H1 (cell line): ENCODE measurements around the gene CDCA5. TPM values are rescaled to one million over a fixed set of nuclear protein-coding genes. Genes with fewer than 3 reads are reported as not detected.

Source experiments
- CTCF ChIA-PET: fragments of 300-600 bp; sonication (Branson Sonifier 250); formaldehyde crosslinking; loops from one replicate; lab custom pipeline; 2021; ENCODE audit not compliant: partially characterized antibody; lab: Charles Lee
- POLR2A ChIA-PET: fragments of 300-600 bp; sonication (Branson Sonifier 250); formaldehyde crosslinking; loops from one replicate; lab custom pipeline; 2021; ENCODE audit warnings: inconsistent platforms; ENCODE audit not compliant: partially characterized antibody; lab: Charles Lee
- DNase-seq, 2 experiments: peaks; one replicate each; pipeline versions ENCODE4 v3.0.0 to v3.0.0-alpha.2; 2010 to 2022; ENCODE audit warnings: low spot score in 2 of 2, low read depth in 1 of 2, mixed read lengths in 1 of 2
- FAIRE-seq: peaks from 2 replicates; lab custom pipeline; 2011; peaks lifted over from hg19 to GRCh38; lab: Jason Lieb, UNC
- H2AFZ ChIP-seq: 2 replicates; pipeline ENCODE4 v1.8.1; 2012; ENCODE audit warnings: low read length, inconsistent platforms
- H2AK5ac ChIP-seq: 2 replicates; pipeline ENCODE4 v1.6.1; 2013; ENCODE audit warnings: low read depth, low read length
- H2BK120ac ChIP-seq: replicated peaks from 2 replicates; pipeline ENCODE3; 2013; ENCODE audit warnings: low read depth, low read length, inconsistent platforms
- H2BK12ac ChIP-seq: 2 replicates; pipeline ENCODE4 v1.6.1; 2013; ENCODE audit warnings: low read depth, low read length
- H2BK15ac ChIP-seq: 2 replicates; pipeline ENCODE4 v1.6.1; 2013; ENCODE audit warnings: low read length
- H2BK20ac ChIP-seq: 2 replicates; pipeline ENCODE4 v1.6.1; 2013; ENCODE audit warnings: low read length
- H2BK5ac ChIP-seq: 2 replicates; pipeline ENCODE4 v1.6.1; 2013; ENCODE audit warnings: low read depth, low read length
- H3K14ac ChIP-seq: 2 replicates; pipeline ENCODE4 v1.6.1; 2013; ENCODE audit warnings: inconsistent platforms; ENCODE audit not compliant: insufficient read length
- H3K18ac ChIP-seq: 2 replicates; pipeline ENCODE4 v1.6.1; 2013; ENCODE audit warnings: low read length; ENCODE audit errors: extremely low read depth
- H3K23ac ChIP-seq: 2 replicates; pipeline ENCODE4 v1.6.1; 2013; ENCODE audit warnings: inconsistent platforms; ENCODE audit not compliant: insufficient read length
- H3K23me2 ChIP-seq: 2 replicates; pipeline ENCODE4 v1.6.1; 2013; ENCODE audit warnings: low read depth, low read length
- H3K27ac ChIP-seq: 2 replicates; pipeline ENCODE4 v1.6.1; 2011; ENCODE audit warnings: low read depth, low read length, inconsistent platforms
- H3K27me3 ChIP-seq, 4 experiments: replicated peaks in 1 of 4; 1 replicate in 1 of 4; 2 replicates in 3 of 4; pipeline versions ENCODE4 v1.6.1 to v1.8.1; 2011 to 2013; ENCODE audit warnings: low read length in 3 of 4, mild to moderate bottlenecking in 3 of 4, inconsistent platforms in 2 of 4, mixed read lengths in 2 of 4, moderate library complexity in 1 of 4; ENCODE audit not compliant: control insufficient read depth in 3 of 4, insufficient read depth in 3 of 4; ENCODE audit errors: extremely low read depth in 1 of 4
- H3K36me3 ChIP-seq, 4 experiments: 2 replicates each; pipeline versions ENCODE4 v1.6.1 to v1.8.1; 2011 to 2013; ENCODE audit warnings: mild to moderate bottlenecking in 4 of 4, low read length in 3 of 4, moderate library complexity in 2 of 4, control low read depth in 1 of 4, inconsistent platforms in 1 of 4; ENCODE audit not compliant: insufficient read depth in 4 of 4, control insufficient read depth in 2 of 4
- H3K4ac ChIP-seq: replicated peaks from 2 replicates; pipeline ENCODE3; 2013; ENCODE audit warnings: low read length, low read depth, mixed read lengths, inconsistent platforms; ENCODE audit not compliant: insufficient read length
- H3K4me1 ChIP-seq, 4 experiments: replicated peaks in 1 of 4; 1 replicate in 1 of 4; 2 replicates in 3 of 4; pipeline versions ENCODE4 v1.6.1 to v1.8.1; 2011 to 2013; ENCODE audit warnings: low read length in 3 of 4, inconsistent platforms in 2 of 4, mixed read lengths in 1 of 4; ENCODE audit not compliant: insufficient read depth in 4 of 4, control insufficient read depth in 3 of 4
- H3K4me2 ChIP-seq, 2 experiments: 2 replicates each; pipeline versions ENCODE4 v1.6.1 to v1.8.1; 2011 to 2013; ENCODE audit warnings: low read depth in 2 of 2, low read length in 2 of 2, control low read depth in 1 of 2, inconsistent platforms in 1 of 2, mild to moderate bottlenecking in 1 of 2; ENCODE audit not compliant: insufficient read depth in 1 of 2
- H3K4me3 ChIP-seq, 4 experiments: fragments of 200-600, 300-600 bp in 1 of 4; sonication (generic), shearing (Covaris generic), sonication (Bioruptor Twin) in 1 of 4; 2 replicates each; pipeline versions ENCODE4 v1.5.1 to v1.8.1; 2011 to 2016; ENCODE audit warnings: low read length in 4 of 4, low read depth in 3 of 4, control low read depth in 2 of 4, inconsistent platforms in 2 of 4, mild to moderate bottlenecking in 2 of 4, mixed read lengths in 1 of 4, moderate library complexity in 1 of 4; ENCODE audit not compliant: insufficient read depth in 2 of 4; ENCODE audit errors: extremely low read depth in 1 of 4
- H3K56ac ChIP-seq: replicated peaks from 2 replicates; pipeline ENCODE3; 2013; ENCODE audit warnings: low read depth, mild to moderate bottlenecking, mixed read lengths, low read length, inconsistent platforms; ENCODE audit not compliant: insufficient read length
- H3K79me1 ChIP-seq: 2 replicates; pipeline ENCODE4 v1.6.1; 2013; ENCODE audit warnings: low read depth, low read length, control low read depth
- H3K79me2 ChIP-seq, 2 experiments: 2 replicates each; pipeline versions ENCODE4 v1.6.1 to v1.8.1; 2012 to 2013; ENCODE audit warnings: low read length in 2 of 2, mild to moderate bottlenecking in 2 of 2, inconsistent platforms in 1 of 2; ENCODE audit not compliant: insufficient read depth in 2 of 2, control insufficient read depth in 1 of 2
- H3K9ac ChIP-seq, 4 experiments: replicated peaks in 1 of 4; 1 replicate in 1 of 4; 2 replicates in 3 of 4; pipeline versions ENCODE4 v1.6.1 to v1.8.1; 2011 to 2013; ENCODE audit warnings: low read depth in 3 of 4, low read length in 3 of 4, control low read depth in 2 of 4, mild to moderate bottlenecking in 2 of 4, moderate library complexity in 2 of 4, inconsistent platforms in 1 of 4; ENCODE audit errors: extremely low read depth in 1 of 4
- H3K9me3 ChIP-seq, 2 experiments: 2 replicates each; pipeline versions ENCODE4 v1.6.1 to v1.8.1; 2012 to 2013; ENCODE audit warnings: mild to moderate bottlenecking in 2 of 2, moderate library complexity in 2 of 2, control low read depth in 1 of 2, inconsistent platforms in 1 of 2, low read depth in 1 of 2, low read length in 1 of 2, mixed read lengths in 1 of 2; ENCODE audit not compliant: insufficient read depth in 2 of 2
- H4K20me1 ChIP-seq, 2 experiments: replicated peaks in 1 of 2; 2 replicates each; pipeline versions ENCODE3 to v1.8.1; 2011 to 2013; ENCODE audit warnings: inconsistent platforms in 2 of 2, low read length in 2 of 2, mild to moderate bottlenecking in 1 of 2; ENCODE audit not compliant: insufficient read depth in 2 of 2, control insufficient read depth in 1 of 2
- H4K5ac ChIP-seq: 2 replicates; pipeline ENCODE4 v1.6.1; 2013; ENCODE audit warnings: low read length, low read depth, mixed read lengths, inconsistent platforms; ENCODE audit not compliant: insufficient read length
- H4K8ac ChIP-seq: 2 replicates; pipeline ENCODE4 v1.8.0; 2013; ENCODE audit warnings: mild to moderate bottlenecking, moderate library complexity, low read length, inconsistent platforms; ENCODE audit not compliant: insufficient read depth; ENCODE audit errors: extremely low read depth
- H4K91ac ChIP-seq: replicated peaks from 2 replicates; pipeline ENCODE3; 2013; ENCODE audit warnings: low read length, mixed read lengths, inconsistent platforms; ENCODE audit not compliant: insufficient read length
- BRCA1 ChIP-seq: IDR thresholded peaks from 2 replicates; pipeline ENCODE4 v1.6.1; 2012; ENCODE audit warnings: low read depth, low read length, improper control_type of control experiment
- CREB1 ChIP-seq: IDR thresholded peaks from 2 replicates; pipeline ENCODE4 v1.6.1; 2012; ENCODE audit warnings: inconsistent platforms
- CTBP2 ChIP-seq: IDR thresholded peaks from 2 replicates; pipeline ENCODE4 v1.7.0; 2011; ENCODE audit warnings: borderline replicate concordance, mild to moderate bottlenecking, moderate library complexity, mixed read lengths, low read length; ENCODE audit not compliant: insufficient read depth, insufficient read length
- GABPA ChIP-seq: IDR thresholded peaks from 2 replicates; pipeline ENCODE4 v1.6.1; 2011; ENCODE audit warnings: mild to moderate bottlenecking, low read length, moderate library complexity, borderline replicate concordance; ENCODE audit not compliant: insufficient read depth
- JUN ChIP-seq: IDR thresholded peaks from 2 replicates; pipeline ENCODE4 v1.6.1; 2011; ENCODE audit warnings: low read depth, mild to moderate bottlenecking, improper control_type of control experiment, low read length
- JUND ChIP-seq: IDR thresholded peaks from 2 replicates; pipeline ENCODE4 v1.6.1; 2011; ENCODE audit warnings: mild to moderate bottlenecking, improper control_type of control experiment, low read length
- KDM1A ChIP-seq: fragments of 200-600, 300-600 bp; sonication (generic); IDR thresholded peaks from 2 replicates; pipeline ENCODE4 v1.7.1; 2016; ENCODE audit warnings: mild to moderate bottlenecking, low read length, borderline replicate concordance
- NRF1 ChIP-seq: IDR thresholded peaks from 2 replicates; pipeline ENCODE4 v1.6.1; 2011; ENCODE audit warnings: mild to moderate bottlenecking, low read depth, low read length, improper control_type of control experiment
- POLR2A ChIP-seq, 2 experiments: IDR thresholded peaks; 1 replicate in 1 of 2; 2 replicates in 1 of 2; pipeline ENCODE4 v1.6.1; 2011; ENCODE audit warnings: low read depth in 2 of 2, low read length in 2 of 2, mild to moderate bottlenecking in 2 of 2; ENCODE audit errors: control extremely low read depth in 1 of 2
- SIX5 ChIP-seq: IDR thresholded peaks from 2 replicates; pipeline ENCODE4 v1.6.1; 2011; ENCODE audit warnings: mild to moderate bottlenecking, low read depth, low read length
- SP2 ChIP-seq: IDR thresholded peaks from 2 replicates; pipeline ENCODE4 v1.6.1; 2012; ENCODE audit warnings: mild to moderate bottlenecking, low read length, inconsistent platforms
- SRF ChIP-seq: IDR thresholded peaks from 2 replicates; pipeline ENCODE4 v1.6.1; 2011; ENCODE audit warnings: mild to moderate bottlenecking, low read depth, low read length, moderate library complexity
- TCF12 ChIP-seq: IDR thresholded peaks from 2 replicates; pipeline ENCODE4 v1.6.1; 2011; ENCODE audit warnings: low read depth, mild to moderate bottlenecking, low read length
- WGBS, 2 experiments: shearing (Covaris generic) in 1 of 2; methylation state at CpG; one replicate each; pipeline versions ENCODE4 v1.1.6 to v1.1.7; 2013 to 2015; ENCODE audit warnings: low lambda C conversion rate in 2 of 2, mixed read lengths in 2 of 2, inconsistent platforms in 1 of 2, low coverage in 1 of 2, missing lambda C conversion rate in 1 of 2; ENCODE audit not compliant: insufficient replicate concordance in 2 of 2, insufficient coverage in 1 of 2, insufficient read length in 1 of 2; ENCODE audit errors: extremely low coverage in 1 of 2, missing lambda C conversion rate in 1 of 2; 5-methylcytosine and 5-hydroxymethylcytosine counted together
- polyA plus RNA-seq, 7 experiments: library from polyadenylated mRNA; depleted of rRNA in 3 of 7; stranded (reverse) in 5 of 7; unstranded in 2 of 7; fragments of >200 nt in 5 of 7; fragments of 200-250 nt in 2 of 7; gene quantifications; 1 replicate in 5 of 7; 2 replicates in 1 of 7; 4 replicates in 1 of 7; pipeline versions ENCODE4 v1.2.1 to v1.2.3, GENCODE V29; 2011 to 2013; ENCODE audit warnings: missing spikeins in 2 of 7, mixed read lengths in 2 of 7
- total RNA-seq: library from RNA; stranded (reverse); fragmentation: NEBNext Ultra II Directional; extraction: Animal tissue kit (Norgen Biotek cat#: 25700); gene quantifications from 2 replicates; pipeline ENCODE4 v1.2.1, GENCODE V29; 2021

Gene CDCA5
- total and polyA plus RNA-seq, 2 of the 8 experiments (the other 6 are each of a cell fraction or from before 2014, with no cell fraction given) = 39.2 to 87.0 TPM

DNA sequence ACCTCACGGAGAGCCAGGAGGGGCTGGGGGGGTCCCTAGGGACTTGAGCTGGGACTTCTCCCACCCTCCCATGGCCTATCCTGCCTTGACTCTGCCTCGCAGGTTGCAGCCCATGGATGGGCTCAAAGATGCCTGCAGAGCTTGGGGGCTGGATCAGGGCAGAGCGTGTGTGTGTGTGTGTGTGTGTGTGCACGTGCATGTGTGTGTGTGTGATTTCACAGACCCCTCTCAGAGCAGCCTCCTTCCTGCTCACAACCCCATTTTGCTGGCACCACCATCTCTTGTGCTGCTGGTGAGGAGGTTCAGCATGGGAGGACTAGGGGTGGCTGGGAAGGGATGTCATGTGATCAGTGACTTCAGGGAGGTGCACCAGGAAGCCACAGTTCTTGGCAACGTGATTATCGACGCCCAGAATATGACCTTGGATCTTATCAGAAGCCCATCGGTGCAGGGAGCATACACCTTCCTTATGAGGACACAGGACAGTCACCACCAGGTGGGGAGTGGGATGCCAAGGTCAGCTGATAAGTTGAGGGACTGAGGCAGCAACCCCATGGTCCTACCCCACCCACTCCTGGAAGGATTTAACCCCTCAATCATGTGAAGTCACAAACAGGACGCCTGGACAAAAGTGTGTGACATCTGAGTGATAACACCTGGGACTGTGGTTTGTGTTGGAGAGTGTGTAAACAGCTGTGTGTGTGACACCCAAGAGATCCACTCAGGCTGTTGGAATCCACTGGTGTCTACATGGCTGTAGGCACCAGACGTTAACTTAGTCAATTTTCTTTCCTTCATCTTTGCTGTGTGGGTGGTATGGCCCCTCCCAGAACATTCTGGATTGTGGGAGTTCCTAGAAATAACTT, 23.6 kb downstream of the CDCA5 start:
- H2BK20ac ChIP-seq = no peak overlapping the region
- no peak overlapping the region for H4K8ac ChIP-seq
- H3K4me3 ChIP-seq = no peak overlapping the region
- POLR2A ChIA-PET = interaction anchor here (0.6 kb wide), 1 partner anchor 14 kb away, joined by 3 read pairs; no protein-coding TSS in a partner anchor
- no peak overlapping the region for H4K5ac ChIP-seq
- H3K4ac ChIP-seq = no peak overlapping the region
- H3K27ac ChIP-seq = no peak overlapping the region
- H3K79me1 ChIP-seq = no peaks in the 10 kb centered on the region
- 0 out of 2 replicates have a peak overlapping the region, but pooled peaks have one; percentile 5 for H2BK12ac ChIP-seq
- H2BK15ac ChIP-seq = no peak overlapping the region
- H2BK120ac ChIP-seq = no peak overlapping the region
- no peaks in the 10 kb centered on the region for H3K36me3 ChIP-seq
- no peak overlapping the region for H2AFZ ChIP-seq
- DNase-seq (no peak), FAIRE-seq (no peak)
- 87% methylated on average over 10 of the region's 10 CpGs; no CpG with 5 or more reads in 1 of the 2 experiments for WGBS, 2 experiments
- no peak overlapping the region for H3K18ac ChIP-seq
- no peaks in the 10 kb centered on the region for H3K79me2 ChIP-seq
- H3K27me3 ChIP-seq = no peaks in the 10 kb centered on the region; a peak in 1 of 7 replicates
- H3K9me3 ChIP-seq = no peaks in the 10 kb centered on the region
- H3K23me2 ChIP-seq = no peaks in the 10 kb centered on the region
- H3K14ac ChIP-seq = no peak overlapping the region
- no peaks in the 10 kb centered on the region for H4K20me1 ChIP-seq
- no peak overlapping the region for H2BK5ac ChIP-seq
- H4K91ac ChIP-seq = no peak overlapping the region
- H3K23ac ChIP-seq = no peak overlapping the region
- no peaks in the 10 kb centered on the region for H3K4me1 ChIP-seq
- H3K56ac ChIP-seq = no peak overlapping the region
- H3K9ac ChIP-seq = no peak overlapping the region
- CTCF ChIA-PET = interaction anchor here (0.6 to 4.2 kb wide), 6 partner anchors 14 to 1202 kb away, joined by 3 to 28 read pairs (median 4); partner anchors contain the start of genes ARL2 and TM7SF2
- no peak overlapping the region for H2AK5ac ChIP-seq
- H3K4me2 ChIP-seq = no peak overlapping the region
- TF ChIP-seq CREB1 = no peak
- no peak for TF ChIP-seq GABPA
- no peak for TF ChIP-seq NRF1
- no peak for TF ChIP-seq CTBP2
- no peak for TF ChIP-seq BRCA1
- no peak for TF ChIP-seq SRF
- no peak for TF ChIP-seq JUND
- no peak for TF ChIP-seq TCF12
- TF ChIP-seq SIX5 = no peak
- no peak for TF ChIP-seq SP2
- TF ChIP-seq POLR2A (IDR thresholded peaks at IDR 0.05; ENCODE audit: control extremely low read depth in 1 of 2, low read depth in 2 of 2, low read length in 2 of 2) = no peak
- no peak for TF ChIP-seq KDM1A
- TF ChIP-seq JUN = no peak
